Upper lobe of left lung (tissue), 6 donors: ENCODE data around the gene CTU2. TPM values are rescaled to one million over a fixed set of nuclear protein-coding genes. Genes with fewer than 3 reads are reported as not detected.
A peak's percentile ranks its signal among the peaks of the same experiment; 100 is the strongest.

Experiments used
- ATAC-seq, 2 donors: fragments of 200-7000 bp; cut with Tn5 transposase; one replicate each; pipeline ENCODE4 v1.9.1; 2022; ENCODE audit warnings: mild to moderate bottlenecking in 2 of 2, moderate library complexity in 2 of 2; ENCODE audit not compliant: low FRiP score in 2 of 2
- DNase-seq, 2 donors: peaks; one replicate each; pipeline ENCODE4 v3.0.0-alpha.2; 2019 to 2020
- H3K27ac ChIP-seq, 4 donors: fragments of 200-600 bp; sonication (generic); one replicate each; pipeline ENCODE4 v1.5.1; 2016 to 2019
- H3K27me3 ChIP-seq, 4 donors: fragments of 200-600 bp; sonication (generic); one replicate each; pipeline ENCODE4 v1.5.1; 2017 to 2019
- H3K36me3 ChIP-seq, 4 donors: fragments of 200-600 bp; sonication (generic); one replicate each; pipeline ENCODE4 v1.5.1; 2016 to 2019
- H3K4me1 ChIP-seq, 4 donors: fragments of 200-600 bp; sonication (generic); one replicate each; pipeline ENCODE4 v1.5.1; 2018 to 2019
- H3K4me3 ChIP-seq, 4 donors: fragments of 200-600 bp; sonication (generic); one replicate each; pipeline ENCODE4 v1.5.1; 2017 to 2019; ENCODE audit warnings: mild to moderate bottlenecking in 2 of 4, moderate library complexity in 1 of 4
- H3K9me3 ChIP-seq, 4 donors: fragments of 200-600 bp; sonication (generic); one replicate each; pipeline ENCODE4 v1.5.1; 2018 to 2019
- EP300 ChIP-seq, 4 donors: sonication (generic); formaldehyde crosslinking; IDR thresholded peaks; one replicate each; pipeline ENCODE4 v1.5.1; 2017; ENCODE audit warnings: antibody characterized with exemption in 4 of 4, control low read depth in 2 of 4
- POLR2A ChIP-seq, 4 donors: fragments of 450-650 bp; IDR thresholded peaks; one replicate each; pipeline ENCODE4 v1.5.1; 2016 to 2017; ENCODE audit warnings: antibody characterized with exemption in 4 of 4, mild to moderate bottlenecking in 2 of 4
- POLR2AphosphoS5 ChIP-seq, 2 donors: sonication (generic); formaldehyde crosslinking; IDR thresholded peaks; one replicate each; pipeline ENCODE4 v1.5.1; 2017; ENCODE audit warnings: antibody characterized with exemption in 2 of 2
- WGBS, 2 donors: methylation state at CpG; one replicate each; pipeline ENCODE4 v1.1.5; 2017 to 2018; 5-methylcytosine and 5-hydroxymethylcytosine counted together
- total RNA-seq, 6 donors: library from RNA; depleted of rRNA in 4 of 6; stranded (reverse); fragments of >200 nt in 4 of 6; gene quantifications; one replicate each; pipeline versions ENCODE4 v1.1.0 to v1.2.1, GENCODE V29; 2016 to 2021
- TF ChIP-seq, protein P1 (sequence below), 6 experiments: fragments of 450-650 bp in 4 of 6; fragments of 200-600 bp in 2 of 6; sonication (generic) in 2 of 6; IDR thresholded peaks; one replicate each; pipeline ENCODE4 v1.5.1; 2016 to 2019; ENCODE audit warnings: antibody characterized with exemption in 6 of 6
- donor health status: DM: no; HTN: no; CAD: no; lungs with moderate emphysema.
- donor health status: DM: no; HTN: yes; CAD: no; lungs with severe emphysema.

CTU2 gene
- total RNA-seq, 6 donors from 2014 or later = 9.4 to 31.4 (median 20.6) TPM

DNA sequence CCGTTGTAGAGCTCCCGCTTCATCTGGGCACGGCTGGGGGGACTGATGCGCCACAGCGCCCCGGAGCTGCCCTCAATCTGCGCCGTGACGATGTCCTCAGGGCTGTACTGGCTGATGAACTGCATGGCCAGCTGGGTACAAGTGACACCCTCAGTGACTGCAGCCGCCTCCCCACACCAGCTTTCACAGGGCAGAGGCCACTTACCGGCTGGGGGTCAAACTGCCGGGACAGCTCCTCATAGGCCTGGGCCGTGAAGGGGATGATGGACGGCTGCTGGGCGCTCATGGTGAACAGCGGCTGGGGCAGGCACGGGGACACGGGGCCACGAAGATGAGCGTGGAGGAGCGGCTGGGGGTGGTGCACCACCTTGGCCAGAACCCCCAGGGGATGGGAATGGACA lies 10.3 kb downstream of the CTU2 start:
- 96 to 97% methylated on average over 15 to 20 of the region's 21 CpGs for WGBS, 2 donors
- H3K4me3 ChIP-seq = no peak overlapping the region
- no peaks in the 10 kb centered on the region for H3K27me3 ChIP-seq
- TF ChIP-seq POLR2AphosphoS5 (IDR thresholded peaks at IDR 0.05) = no peak
- no peak for TF ChIP-seq POLR2A (IDR thresholded peaks at IDR 0.05)
- TF ChIP-seq, protein P1, sequence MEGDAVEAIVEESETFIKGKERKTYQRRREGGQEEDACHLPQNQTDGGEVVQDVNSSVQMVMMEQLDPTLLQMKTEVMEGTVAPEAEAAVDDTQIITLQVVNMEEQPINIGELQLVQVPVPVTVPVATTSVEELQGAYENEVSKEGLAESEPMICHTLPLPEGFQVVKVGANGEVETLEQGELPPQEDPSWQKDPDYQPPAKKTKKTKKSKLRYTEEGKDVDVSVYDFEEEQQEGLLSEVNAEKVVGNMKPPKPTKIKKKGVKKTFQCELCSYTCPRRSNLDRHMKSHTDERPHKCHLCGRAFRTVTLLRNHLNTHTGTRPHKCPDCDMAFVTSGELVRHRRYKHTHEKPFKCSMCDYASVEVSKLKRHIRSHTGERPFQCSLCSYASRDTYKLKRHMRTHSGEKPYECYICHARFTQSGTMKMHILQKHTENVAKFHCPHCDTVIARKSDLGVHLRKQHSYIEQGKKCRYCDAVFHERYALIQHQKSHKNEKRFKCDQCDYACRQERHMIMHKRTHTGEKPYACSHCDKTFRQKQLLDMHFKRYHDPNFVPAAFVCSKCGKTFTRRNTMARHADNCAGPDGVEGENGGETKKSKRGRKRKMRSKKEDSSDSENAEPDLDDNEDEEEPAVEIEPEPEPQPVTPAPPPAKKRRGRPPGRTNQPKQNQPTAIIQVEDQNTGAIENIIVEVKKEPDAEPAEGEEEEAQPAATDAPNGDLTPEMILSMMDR (IDR thresholded peaks at IDR 0.05) = no peak
- no peak for TF ChIP-seq EP300 (IDR thresholded peaks at IDR 0.05)
- peaks cover 32 to 85% (median 83%) of the 10 kb centered on the region in 4 donors for H3K36me3 ChIP-seq
- H3K4me1 ChIP-seq = no peaks in the 10 kb centered on the region
- DNase-seq (peak in 1 of 2 donors; percentile 52), ATAC-seq (no peak)
- no peak overlapping the region for H3K27ac ChIP-seq
- H3K9me3 ChIP-seq = no peaks in the 10 kb centered on the region

DNA sequence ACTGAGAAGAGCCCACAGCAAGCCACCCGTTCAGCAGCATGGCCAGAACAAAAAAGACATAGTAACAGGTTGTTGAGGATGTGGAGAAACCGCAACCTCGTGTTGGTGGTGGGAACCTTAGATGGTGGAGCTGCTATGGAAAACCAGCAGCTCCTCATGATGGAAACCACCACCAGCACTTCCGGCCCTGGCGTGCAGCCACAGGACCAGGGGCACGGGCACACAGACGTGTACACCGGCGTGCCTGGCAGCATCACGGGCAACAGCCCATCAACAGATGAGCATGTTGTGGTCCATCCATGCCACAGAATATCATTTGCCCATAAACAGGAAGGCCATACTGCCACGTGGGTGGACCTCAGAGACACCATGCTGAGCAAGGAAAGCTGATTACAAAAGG lies 11.9 kb downstream of the CTU2 start:
- TF ChIP-seq EP300 (IDR thresholded peaks at IDR 0.05) = no peak
- TF ChIP-seq POLR2A (IDR thresholded peaks at IDR 0.05) = no peak
- TF ChIP-seq, protein P1 (IDR thresholded peaks at IDR 0.05) = no peak
- TF ChIP-seq POLR2AphosphoS5 (IDR thresholded peaks at IDR 0.05) = no peak
- Histone ChIP-seq H3K4me3 (no peak overlapping the region), H3K9me3 (no peaks in the 10 kb centered on the region), H3K4me1 (no peaks in the 10 kb centered on the region), H3K27ac (no peak overlapping the region), H3K27me3 (no peaks in the 10 kb centered on the region), H3K36me3 (peaks cover 32 to 100% (median 99%) of the 10 kb centered on the region in 4 donors)
- ATAC-seq (no peak), DNase-seq (peak in 1 of 2 donors; percentile 54)
- WGBS, 2 donors = 86 to 92% methylated on average over 11 of the region's 11 CpGs

DNA sequence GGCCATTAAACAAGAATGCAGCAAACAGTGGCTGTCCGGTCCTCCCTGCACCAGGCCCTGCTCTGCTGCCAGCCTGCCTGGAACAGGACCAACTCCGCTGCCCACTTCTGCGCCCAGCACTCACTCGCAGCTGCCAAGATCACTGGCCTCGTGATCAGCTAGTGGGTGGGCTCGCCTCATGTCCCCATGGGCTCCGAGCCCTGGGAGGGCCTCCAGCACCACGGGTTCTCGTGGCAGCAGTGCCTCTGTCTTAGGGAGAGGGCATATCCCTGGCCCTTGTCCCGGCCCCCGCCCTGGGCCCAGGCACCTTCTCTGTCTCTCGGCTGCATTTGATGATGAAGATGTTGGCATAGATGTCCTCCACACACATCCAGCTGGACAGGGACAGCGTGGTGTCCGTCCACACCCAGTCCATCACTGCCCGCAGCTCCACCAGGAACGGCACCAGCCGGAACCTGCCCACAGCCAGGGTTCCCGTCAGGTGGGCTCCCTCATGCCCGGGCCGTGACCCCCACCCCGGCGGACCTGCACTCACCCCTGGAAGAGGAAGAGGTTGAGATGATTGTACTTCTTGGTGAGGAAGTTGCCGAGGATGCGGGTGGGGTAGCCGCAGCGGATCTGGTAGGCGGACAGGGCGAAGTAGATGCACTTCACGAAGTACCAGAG lies 13.1 kb downstream of the CTU2 start:
- Histone ChIP-seq H3K4me1 (no peaks in the 10 kb centered on the region), H3K4me3 (no peak overlapping the region), H3K27ac (no peak overlapping the region), H3K27me3 (no peaks in the 10 kb centered on the region), H3K9me3 (no peaks in the 10 kb centered on the region), H3K36me3 (peaks cover 30 to 100% (median 99%) of the 10 kb centered on the region in 4 donors)
- TF ChIP-seq, protein P1 (IDR thresholded peaks at IDR 0.05) = no peak
- TF ChIP-seq EP300 (IDR thresholded peaks at IDR 0.05) (no peak), POLR2AphosphoS5 (IDR thresholded peaks at IDR 0.05) (no peak), POLR2A (IDR thresholded peaks at IDR 0.05) (no peak)
- ATAC-seq = no peak
- 84% methylated on average over 22 to 27 of the region's 29 CpGs for WGBS, 2 donors
- DNase-seq = peak in 1 of 2 donors; percentile 75

DNA sequence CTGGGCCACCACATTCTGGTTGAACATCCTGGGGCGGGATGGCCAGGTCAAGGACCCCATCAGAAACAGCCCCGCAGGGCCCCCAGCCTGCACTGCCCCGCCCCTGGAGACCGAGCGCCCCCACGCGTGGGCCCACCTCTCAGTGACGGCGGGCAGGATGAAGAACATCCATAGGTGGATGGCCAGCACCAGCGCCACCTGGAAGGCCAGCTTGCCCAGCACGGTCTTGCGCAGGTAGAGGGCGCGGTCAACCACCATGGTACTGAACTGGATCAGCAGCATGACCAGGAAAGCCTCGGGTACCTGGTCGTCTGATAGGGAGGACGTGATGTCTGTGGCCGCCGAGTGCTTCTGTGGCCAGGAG lies 13.6 kb downstream of the CTU2 start:
- Histone ChIP-seq H3K4me1 (no peaks in the 10 kb centered on the region), H3K27me3 (no peaks in the 10 kb centered on the region), H3K36me3 (peaks cover 30 to 100% (median 99%) of the 10 kb centered on the region in 4 donors), H3K27ac (no peak overlapping the region), H3K9me3 (no peaks in the 10 kb centered on the region), H3K4me3 (no peak overlapping the region)
- ATAC-seq = no peak
- WGBS, 2 donors = 93 to 96% methylated on average over 17 to 18 of the region's 19 CpGs
- TF ChIP-seq POLR2AphosphoS5 (IDR thresholded peaks at IDR 0.05) (no peak), POLR2A (IDR thresholded peaks at IDR 0.05) (no peak), EP300 (IDR thresholded peaks at IDR 0.05) (no peak)
- TF ChIP-seq, protein P1 (IDR thresholded peaks at IDR 0.05) = no peak
- DNase-seq = peak in 1 of 2 donors; percentile 73
